ENCODE data around the gene HMGB4.

DNA sequence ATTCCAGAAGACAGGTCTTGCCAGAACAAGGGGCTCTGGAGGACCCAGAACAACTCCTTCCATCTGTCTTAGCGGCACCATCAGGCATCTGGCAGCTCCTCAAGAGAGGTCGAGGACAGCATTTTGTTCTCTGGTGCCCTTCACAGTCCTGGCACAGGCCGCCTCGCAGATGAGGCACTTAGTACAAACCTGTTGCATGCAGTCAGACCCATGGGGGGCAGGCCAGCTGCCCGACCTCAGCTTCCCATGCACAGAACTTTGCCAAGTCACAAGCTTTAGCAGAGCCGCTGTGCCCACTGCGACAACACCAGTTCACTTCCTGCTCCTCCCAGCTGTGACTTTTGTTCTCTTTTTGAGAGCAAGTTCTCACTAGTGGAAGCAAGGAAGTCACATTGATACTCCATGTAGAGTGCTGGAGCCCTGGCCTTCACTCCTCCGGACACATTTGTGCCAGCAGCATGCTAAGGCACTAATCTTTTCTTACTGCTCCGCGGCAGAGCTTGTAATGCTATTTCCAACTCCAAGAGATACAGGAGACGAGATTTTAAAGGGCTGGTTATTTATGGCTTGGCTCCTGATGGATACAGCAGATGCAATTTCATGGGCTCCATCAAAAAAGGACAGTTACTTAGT, 44.6 kb downstream of the HMGB4 start:
- TF ChIP-seq CTBP1 (IDR thresholded peaks at IDR 0.05; ENCODE audit: borderline replicate concordance) (no peak), TARDBP (IDR thresholded peaks at IDR 0.05) (no peak), ZNF384 (IDR thresholded peaks at IDR 0.05) (no peak), SP1 (IDR thresholded peaks at IDR 0.05) (no peak), HDGF (IDR thresholded peaks at IDR 0.05; ENCODE audit: borderline replicate concordance) (no peak), SUZ12 (IDR thresholded peaks at IDR 0.05) (no peak)

Measured in HEK293T (cell line).